DND-41 (cell line): ENCODE measurements around the gene LRRN2.

Experiments used
- ATAC-seq: fragments of 200-7000 bp; cut with Tn5 transposase; 3 replicates; pipeline ENCODE4 v1.9.1; 2021; ENCODE audit warnings: low read depth; ENCODE audit not compliant: insufficient read depth
- DNase-seq: peaks from one replicate; pipeline ENCODE4 v3.0.0-alpha.2; 2020
- H2AFZ ChIP-seq: 2 replicates; pipeline ENCODE4 v1.6.0; 2012; ENCODE audit warnings: low read depth, low read length
- H3K27ac ChIP-seq: 2 replicates; pipeline ENCODE4 v1.5.1; 2012; ENCODE audit warnings: low read length, inconsistent platforms
- H3K27me3 ChIP-seq: fragments of 200-600 bp; sonication (generic); 2 replicates; pipeline ENCODE4 v1.6.0; 2012; ENCODE audit warnings: low read length, mild to moderate bottlenecking, inconsistent platforms; ENCODE audit not compliant: insufficient read depth, poor library complexity
- H3K36me3 ChIP-seq: 2 replicates; pipeline ENCODE4 v1.5.1; 2012; ENCODE audit warnings: low read length, inconsistent platforms; ENCODE audit not compliant: insufficient read depth
- H3K4me1 ChIP-seq: 2 replicates; pipeline ENCODE4 v1.5.1; 2012; ENCODE audit warnings: mild to moderate bottlenecking, low read length; ENCODE audit not compliant: insufficient read depth
- H3K4me2 ChIP-seq: 2 replicates; pipeline ENCODE4 v1.6.0; 2012; ENCODE audit warnings: mild to moderate bottlenecking, moderate library complexity, low read length, inconsistent platforms; ENCODE audit not compliant: insufficient read depth
- H3K4me3 ChIP-seq, 2 experiments: fragments of 200-600 bp in 1 of 2; shearing (Covaris generic) in 1 of 2; 2 replicates each; pipeline ENCODE4 v1.5.1; 2012 to 2016; ENCODE audit warnings: inconsistent platforms in 2 of 2, low read length in 2 of 2, mild to moderate bottlenecking in 2 of 2, low read depth in 1 of 2, moderate library complexity in 1 of 2
- H3K79me2 ChIP-seq: 2 replicates; pipeline ENCODE4 v1.6.0; 2012; ENCODE audit warnings: low read length, inconsistent platforms; ENCODE audit not compliant: insufficient read depth
- H3K9ac ChIP-seq: 2 replicates; pipeline ENCODE4 v1.6.0; 2012; ENCODE audit warnings: low read depth, mild to moderate bottlenecking, inconsistent platforms, low read length, moderate library complexity
- H3K9me3 ChIP-seq: 2 replicates; pipeline ENCODE4 v1.5.1; 2012; ENCODE audit warnings: low read length, moderate library complexity, mild to moderate bottlenecking, inconsistent platforms; ENCODE audit not compliant: insufficient read depth, severe bottlenecking
- H4K20me1 ChIP-seq: 2 replicates; pipeline ENCODE4 v1.6.0; 2012; ENCODE audit warnings: low read length; ENCODE audit not compliant: insufficient read depth
- EZH2 ChIP-seq: IDR thresholded peaks from 3 replicates; pipeline ENCODE4 v1.6.1; 2012; ENCODE audit warnings: borderline replicate concordance, low read depth, mild to moderate bottlenecking, moderate library complexity, low read length, inconsistent platforms; ENCODE audit not compliant: severe bottlenecking
- TF ChIP-seq, protein P1 (sequence below): IDR thresholded peaks from 2 replicates; pipeline ENCODE4 v1.5.1; 2012; ENCODE audit warnings: borderline replicate concordance, low read length, moderate library complexity, mild to moderate bottlenecking; ENCODE audit not compliant: poor library complexity, severe bottlenecking; ENCODE audit errors: extremely low read depth

The LRRN2 gene

DNA sequence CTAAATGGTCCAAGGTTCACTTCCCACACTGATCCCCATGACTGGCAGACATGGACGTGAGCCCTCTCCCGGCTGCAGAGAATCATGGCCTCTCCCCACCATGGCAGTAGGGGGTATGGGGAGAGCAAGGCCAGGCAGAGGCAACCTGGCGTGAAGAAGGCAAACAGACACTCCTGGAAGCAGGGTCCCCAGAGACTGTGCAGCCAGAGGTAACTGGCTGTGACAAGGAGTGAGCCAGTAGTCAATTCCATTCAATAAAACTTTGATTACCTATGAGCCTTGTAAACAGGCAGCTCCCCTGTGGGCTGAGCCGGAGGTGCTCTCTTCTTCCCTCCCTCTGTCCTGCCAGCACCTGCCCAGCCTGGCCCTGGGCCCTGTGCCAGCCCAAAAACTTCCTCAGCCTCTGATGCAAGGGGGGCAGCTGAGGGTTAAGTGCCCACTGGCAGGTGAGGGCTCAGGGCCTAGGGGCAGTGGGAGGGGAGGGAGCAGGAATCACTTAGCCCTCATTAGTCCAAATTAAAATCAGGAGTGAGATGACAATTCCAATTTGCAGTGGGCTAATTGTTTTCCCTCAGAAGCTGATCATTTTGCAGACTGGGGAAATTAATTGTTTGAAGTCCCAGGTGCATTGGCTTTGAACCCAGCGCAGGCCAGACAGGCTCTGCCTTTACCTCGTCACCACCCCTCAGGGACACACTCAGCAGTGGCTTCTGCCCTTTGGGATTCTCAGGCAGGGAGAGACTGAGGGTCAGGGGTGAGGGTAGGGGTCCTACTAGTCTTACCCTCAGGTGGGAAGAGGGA is 35.6 kb downstream of the LRRN2 start:
- H3K4me3 ChIP-seq: no peak overlapping the region
- no peak for ATAC-seq
- TF ChIP-seq EZH2: no peak
- TF ChIP-seq, protein P1, sequence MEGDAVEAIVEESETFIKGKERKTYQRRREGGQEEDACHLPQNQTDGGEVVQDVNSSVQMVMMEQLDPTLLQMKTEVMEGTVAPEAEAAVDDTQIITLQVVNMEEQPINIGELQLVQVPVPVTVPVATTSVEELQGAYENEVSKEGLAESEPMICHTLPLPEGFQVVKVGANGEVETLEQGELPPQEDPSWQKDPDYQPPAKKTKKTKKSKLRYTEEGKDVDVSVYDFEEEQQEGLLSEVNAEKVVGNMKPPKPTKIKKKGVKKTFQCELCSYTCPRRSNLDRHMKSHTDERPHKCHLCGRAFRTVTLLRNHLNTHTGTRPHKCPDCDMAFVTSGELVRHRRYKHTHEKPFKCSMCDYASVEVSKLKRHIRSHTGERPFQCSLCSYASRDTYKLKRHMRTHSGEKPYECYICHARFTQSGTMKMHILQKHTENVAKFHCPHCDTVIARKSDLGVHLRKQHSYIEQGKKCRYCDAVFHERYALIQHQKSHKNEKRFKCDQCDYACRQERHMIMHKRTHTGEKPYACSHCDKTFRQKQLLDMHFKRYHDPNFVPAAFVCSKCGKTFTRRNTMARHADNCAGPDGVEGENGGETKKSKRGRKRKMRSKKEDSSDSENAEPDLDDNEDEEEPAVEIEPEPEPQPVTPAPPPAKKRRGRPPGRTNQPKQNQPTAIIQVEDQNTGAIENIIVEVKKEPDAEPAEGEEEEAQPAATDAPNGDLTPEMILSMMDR: no peak
- no peaks in the 10 kb centered on the region; the same call in 1 of the 2 replicates for H3K4me1 ChIP-seq
- H3K27ac ChIP-seq: no peak overlapping the region
- H3K4me2 ChIP-seq: no peak overlapping the region
- no peak overlapping the region for H3K9ac ChIP-seq
- H3K9me3 ChIP-seq: no peaks in the 10 kb centered on the region
- no peaks in the 10 kb centered on the region for H3K36me3 ChIP-seq
- H4K20me1 ChIP-seq: no peaks in the 10 kb centered on the region
- no peak for DNase-seq
- H2AFZ ChIP-seq: no peak overlapping the region
- peaks cover 33% of the 10 kb centered on the region for H3K27me3 ChIP-seq
- H3K79me2 ChIP-seq: no peaks in the 10 kb centered on the region

DNA sequence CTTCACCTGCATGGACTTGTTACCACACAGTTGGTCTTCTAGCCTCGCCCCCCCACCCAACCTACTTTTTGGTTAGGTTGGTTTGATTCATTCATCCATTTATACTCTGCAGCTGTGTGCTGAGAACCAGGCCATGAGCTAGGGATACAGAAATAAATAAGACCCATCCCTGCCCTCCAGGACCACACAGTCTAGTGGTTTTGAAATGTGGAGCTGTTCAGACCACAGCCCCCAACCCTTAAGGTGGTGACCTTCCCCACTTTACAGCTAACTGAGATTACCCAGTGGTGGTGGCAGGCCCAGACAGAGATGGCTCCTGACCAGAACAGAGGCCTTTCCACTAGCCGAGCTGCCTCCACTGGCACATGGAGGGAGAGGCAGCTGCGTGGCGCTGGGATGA is 37.0 kb downstream of the LRRN2 start:
- Histone ChIP-seq H4K20me1 (no peaks in the 10 kb centered on the region), H2AFZ (no peak overlapping the region), H3K4me1 (no peaks in the 10 kb centered on the region; the same call in 1 of the 2 replicates), H3K27me3 (peaks cover 30% of the 10 kb centered on the region), H3K36me3 (no peaks in the 10 kb centered on the region), H3K9me3 (no peaks in the 10 kb centered on the region), H3K4me3 (no peak overlapping the region), H3K4me2 (no peak overlapping the region), H3K9ac (no peak overlapping the region), H3K79me2 (no peaks in the 10 kb centered on the region), H3K27ac (no peak overlapping the region)
- ATAC-seq (no peak), DNase-seq (no peak)
- no peak for TF ChIP-seq EZH2
- TF ChIP-seq, protein P1: no peak

DNA sequence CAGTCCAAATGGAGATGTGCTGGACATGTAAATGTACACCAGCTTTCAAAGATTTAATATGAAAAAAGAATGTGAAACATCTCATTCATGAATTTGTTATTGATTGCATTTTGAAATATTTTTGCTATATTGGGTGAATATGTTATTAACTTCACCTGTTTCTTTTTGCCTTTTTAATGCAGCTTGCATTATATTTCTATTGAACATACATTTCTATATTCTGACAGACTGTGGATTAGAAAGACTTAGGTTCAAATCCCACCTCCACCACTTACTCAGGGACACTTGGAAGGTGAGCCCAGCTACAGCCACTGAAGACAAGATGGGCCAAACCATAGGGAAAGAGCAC is 37.8 kb downstream of the LRRN2 start:
- Histone ChIP-seq H3K4me3 (no peak overlapping the region), H3K79me2 (no peaks in the 10 kb centered on the region), H4K20me1 (no peaks in the 10 kb centered on the region), H3K27me3 (peaks cover 25% of the 10 kb centered on the region), H3K27ac (no peak overlapping the region), H3K4me1 (no peaks in the 10 kb centered on the region; the same call in 1 of the 2 replicates), H3K9me3 (no peaks in the 10 kb centered on the region), H2AFZ (no peak overlapping the region), H3K9ac (no peak overlapping the region), H3K4me2 (no peak overlapping the region), H3K36me3 (no peaks in the 10 kb centered on the region)
- DNase-seq: no peak
- ATAC-seq: no peak
- TF ChIP-seq, protein P1: no peak
- TF ChIP-seq EZH2: no peak
